HepG2 (cell line): Measurements from ENCODE around the gene MAP1LC3A. TPM values are rescaled to one million over a fixed set of nuclear protein-coding genes. Genes with fewer than 3 reads are reported as not detected.

Experiments
- TAF15 ChIP-seq: fragments of 200-400 bp; formaldehyde crosslinking; IDR thresholded peaks from one replicate; pipeline ENCODE4 v1.6.1; 2018; ENCODE audit warnings: mild to moderate bottlenecking, low read depth, low read length; ENCODE audit not compliant: poor library complexity, severe bottlenecking
- ZNF234 ChIP-seq: sonication (generic); formaldehyde crosslinking; conservative IDR thresholded peaks from 2 replicates; pipeline ENCODE4 v1.5.1; 2020; ENCODE audit warnings: mild to moderate bottlenecking, missing genetic modification reagents
- polyA plus RNA-seq, 8 experiments: library from polyadenylated mRNA; depleted of rRNA in 3 of 8; stranded (reverse) in 7 of 8; unstranded in 1 of 8; fragments of >200 nt; fragmentation: Illumina TruSeq in 4 of 8; extraction: Trizol in 4 of 8; gene quantifications; 2 replicates each; pipeline versions ENCODE4 v1.2.1 to v1.2.3, GENCODE V29; 2011 to 2016; ENCODE audit warnings: low read depth in 4 of 8, missing spikeins in 1 of 8, mixed read lengths in 1 of 8; ENCODE audit not compliant: insufficient read depth in 1 of 8
- total RNA-seq, 5 experiments: library from RNA; depleted of rRNA; stranded (reverse); fragments of >200 nt; fragmentation: Illumina TruSeq; extraction: Trizol; gene quantifications; 2 replicates each; pipeline ENCODE4 v1.2.3, GENCODE V29; 2016; ENCODE audit warnings: low read depth in 1 of 5
- TF ChIP-seq, protein P1 (sequence below): sonication (generic); formaldehyde crosslinking; IDR thresholded peaks from 2 replicates; pipeline ENCODE4 v1.5.0; 2020; ENCODE audit warnings: mild to moderate bottlenecking, missing genetic modification reagents, borderline replicate concordance
- TF ChIP-seq, protein P2 (sequence below), 2 experiments: sonication (generic) in 1 of 2; formaldehyde crosslinking in 1 of 2; IDR thresholded peaks; 2 replicates each; pipeline versions ENCODE4 v1.4.0 to v1.6.1; 2016 to 2020; ENCODE audit warnings: borderline replicate concordance in 1 of 2, low read depth in 1 of 2, mild to moderate bottlenecking in 1 of 2, missing genetic modification reagents in 1 of 2
- TF ChIP-seq, protein P3 (sequence below): sonication (generic); formaldehyde crosslinking; IDR thresholded peaks from 2 replicates; pipeline ENCODE4 v1.4.0; 2020; ENCODE audit warnings: missing genetic modification reagents

The MAP1LC3A gene
- total and polyA plus RNA-seq, 2 of the 13 experiments (the other 11 are each of a cell fraction or from before 2014, with no cell fraction given), result not detected

DNA sequence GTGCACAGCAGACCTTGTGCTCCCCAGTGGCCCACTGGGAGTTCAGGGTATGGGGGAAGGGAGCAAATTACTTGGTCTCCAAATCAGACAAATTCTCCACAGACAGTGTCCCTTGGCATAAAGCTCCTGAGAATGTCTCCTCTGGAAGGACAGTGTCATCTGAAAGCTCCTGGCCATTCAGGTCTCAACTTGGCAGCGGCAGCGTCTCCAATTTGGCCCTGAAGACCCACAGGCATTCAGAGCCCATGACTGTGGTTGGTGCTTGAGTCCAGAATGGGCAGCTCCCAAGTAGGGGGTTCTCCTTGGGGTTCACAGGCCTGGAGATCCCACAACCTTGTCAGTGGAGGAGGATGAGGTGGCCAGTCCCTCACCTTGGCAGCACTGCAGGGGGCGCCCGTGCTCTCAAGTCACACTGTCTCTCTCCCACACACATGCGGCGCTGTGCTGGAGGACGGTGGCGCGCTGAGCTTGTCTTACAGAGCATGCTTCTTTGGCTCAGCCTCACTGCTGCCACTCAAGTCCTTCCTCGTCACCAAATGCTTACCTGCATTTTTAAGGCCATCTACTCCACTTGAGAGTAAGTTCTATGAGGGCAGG lies 21.6 kb upstream of the MAP1LC3A start (continued):
- TF ChIP-seq ZNF234 (CRISPR knock-in tag), result 0 out of 2 replicates have a peak, but pooled peaks have one; percentile 39
- TF ChIP-seq TAF15, result no peak
- TF ChIP-seq, protein P1, sequence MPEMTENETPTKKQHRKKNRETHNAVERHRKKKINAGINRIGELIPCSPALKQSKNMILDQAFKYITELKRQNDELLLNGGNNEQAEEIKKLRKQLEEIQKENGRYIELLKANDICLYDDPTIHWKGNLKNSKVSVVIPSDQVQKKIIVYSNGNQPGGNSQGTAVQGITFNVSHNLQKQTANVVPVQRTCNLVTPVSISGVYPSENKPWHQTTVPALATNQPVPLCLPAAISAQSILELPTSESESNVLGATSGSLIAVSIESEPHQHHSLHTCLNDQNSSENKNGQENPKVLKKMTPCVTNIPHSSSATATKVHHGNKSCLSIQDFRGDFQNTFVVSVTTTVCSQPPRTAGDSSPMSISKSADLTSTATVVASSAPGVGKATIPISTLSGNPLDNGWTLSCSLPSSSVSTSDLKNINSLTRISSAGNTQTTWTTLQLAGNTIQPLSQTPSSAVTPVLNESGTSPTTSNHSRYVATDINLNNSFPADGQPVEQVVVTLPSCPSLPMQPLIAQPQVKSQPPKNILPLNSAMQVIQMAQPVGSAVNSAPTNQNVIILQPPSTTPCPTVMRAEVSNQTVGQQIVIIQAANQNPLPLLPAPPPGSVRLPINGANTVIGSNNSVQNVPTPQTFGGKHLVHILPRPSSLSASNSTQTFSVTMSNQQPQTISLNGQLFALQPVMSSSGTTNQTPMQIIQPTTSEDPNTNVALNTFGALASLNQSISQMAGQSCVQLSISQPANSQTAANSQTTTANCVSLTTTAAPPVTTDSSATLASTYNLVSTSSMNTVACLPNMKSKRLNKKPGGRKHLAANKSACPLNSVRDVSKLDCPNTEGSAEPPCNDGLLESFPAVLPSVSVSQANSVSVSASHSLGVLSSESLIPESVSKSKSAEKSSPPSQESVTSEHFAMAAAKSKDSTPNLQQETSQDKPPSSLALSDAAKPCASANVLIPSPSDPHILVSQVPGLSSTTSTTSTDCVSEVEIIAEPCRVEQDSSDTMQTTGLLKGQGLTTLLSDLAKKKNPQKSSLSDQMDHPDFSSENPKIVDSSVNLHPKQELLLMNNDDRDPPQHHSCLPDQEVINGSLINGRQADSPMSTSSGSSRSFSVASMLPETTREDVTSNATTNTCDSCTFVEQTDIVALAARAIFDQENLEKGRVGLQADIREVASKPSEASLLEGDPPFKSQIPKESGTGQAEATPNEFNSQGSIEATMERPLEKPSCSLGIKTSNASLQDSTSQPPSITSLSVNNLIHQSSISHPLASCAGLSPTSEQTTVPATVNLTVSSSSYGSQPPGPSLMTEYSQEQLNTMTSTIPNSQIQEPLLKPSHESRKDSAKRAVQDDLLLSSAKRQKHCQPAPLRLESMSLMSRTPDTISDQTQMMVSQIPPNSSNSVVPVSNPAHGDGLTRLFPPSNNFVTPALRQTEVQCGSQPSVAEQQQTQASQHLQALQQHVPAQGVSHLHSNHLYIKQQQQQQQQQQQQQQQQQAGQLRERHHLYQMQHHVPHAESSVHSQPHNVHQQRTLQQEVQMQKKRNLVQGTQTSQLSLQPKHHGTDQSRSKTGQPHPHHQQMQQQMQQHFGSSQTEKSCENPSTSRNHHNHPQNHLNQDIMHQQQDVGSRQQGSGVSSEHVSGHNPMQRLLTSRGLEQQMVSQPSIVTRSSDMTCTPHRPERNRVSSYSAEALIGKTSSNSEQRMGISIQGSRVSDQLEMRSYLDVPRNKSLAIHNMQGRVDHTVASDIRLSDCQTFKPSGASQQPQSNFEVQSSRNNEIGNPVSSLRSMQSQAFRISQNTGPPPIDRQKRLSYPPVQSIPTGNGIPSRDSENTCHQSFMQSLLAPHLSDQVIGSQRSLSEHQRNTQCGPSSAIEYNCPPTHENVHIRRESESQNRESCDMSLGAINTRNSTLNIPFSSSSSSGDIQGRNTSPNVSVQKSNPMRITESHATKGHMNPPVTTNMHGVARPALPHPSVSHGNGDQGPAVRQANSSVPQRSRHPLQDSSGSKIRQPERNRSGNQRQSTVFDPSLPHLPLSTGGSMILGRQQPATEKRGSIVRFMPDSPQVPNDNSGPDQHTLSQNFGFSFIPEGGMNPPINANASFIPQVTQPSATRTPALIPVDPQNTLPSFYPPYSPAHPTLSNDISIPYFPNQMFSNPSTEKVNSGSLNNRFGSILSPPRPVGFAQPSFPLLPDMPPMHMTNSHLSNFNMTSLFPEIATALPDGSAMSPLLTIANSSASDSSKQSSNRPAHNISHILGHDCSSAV (CRISPR knock-in tag), result no peak
- TF ChIP-seq, protein P2, sequence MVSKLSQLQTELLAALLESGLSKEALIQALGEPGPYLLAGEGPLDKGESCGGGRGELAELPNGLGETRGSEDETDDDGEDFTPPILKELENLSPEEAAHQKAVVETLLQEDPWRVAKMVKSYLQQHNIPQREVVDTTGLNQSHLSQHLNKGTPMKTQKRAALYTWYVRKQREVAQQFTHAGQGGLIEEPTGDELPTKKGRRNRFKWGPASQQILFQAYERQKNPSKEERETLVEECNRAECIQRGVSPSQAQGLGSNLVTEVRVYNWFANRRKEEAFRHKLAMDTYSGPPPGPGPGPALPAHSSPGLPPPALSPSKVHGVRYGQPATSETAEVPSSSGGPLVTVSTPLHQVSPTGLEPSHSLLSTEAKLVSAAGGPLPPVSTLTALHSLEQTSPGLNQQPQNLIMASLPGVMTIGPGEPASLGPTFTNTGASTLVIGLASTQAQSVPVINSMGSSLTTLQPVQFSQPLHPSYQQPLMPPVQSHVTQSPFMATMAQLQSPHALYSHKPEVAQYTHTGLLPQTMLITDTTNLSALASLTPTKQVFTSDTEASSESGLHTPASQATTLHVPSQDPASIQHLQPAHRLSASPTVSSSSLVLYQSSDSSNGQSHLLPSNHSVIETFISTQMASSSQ (IDR thresholded peaks at IDR 0.05; ENCODE audit: low read depth), result no peak
- TF ChIP-seq, protein P2 (CRISPR knock-in tag; IDR thresholded peaks at IDR 0.05; ENCODE audit: borderline replicate concordance), result 0 out of 2 replicates have a peak, but pooled peaks have one; percentile 32
- TF ChIP-seq, protein P3, sequence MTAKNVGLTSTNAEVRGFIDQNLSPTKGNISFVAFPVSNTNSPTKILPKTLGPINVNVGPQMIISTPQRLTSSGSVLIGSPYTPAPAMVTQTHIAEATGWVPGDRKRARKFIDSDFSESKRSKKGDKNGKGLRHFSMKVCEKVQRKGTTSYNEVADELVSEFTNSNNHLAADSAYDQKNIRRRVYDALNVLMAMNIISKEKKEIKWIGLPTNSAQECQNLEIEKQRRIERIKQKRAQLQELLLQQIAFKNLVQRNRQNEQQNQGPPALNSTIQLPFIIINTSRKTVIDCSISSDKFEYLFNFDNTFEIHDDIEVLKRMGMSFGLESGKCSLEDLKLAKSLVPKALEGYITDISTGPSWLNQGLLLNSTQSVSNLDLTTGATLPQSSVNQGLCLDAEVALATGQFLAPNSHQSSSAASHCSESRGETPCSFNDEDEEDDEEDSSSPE (CRISPR knock-in tag), result no peak
- TF ChIP-seq, all 625 proteins: peak for 40
